ENCODE results near the gene CASQ2. TPM values are rescaled to one million over a fixed set of nuclear protein-coding genes. Genes with fewer than 3 reads are reported as not detected.
A peak's percentile ranks its signal among the peaks of the same experiment; 100 is the strongest.

CASQ2 gene
- total RNA-seq, 1 donor from 2014 or later: not detected

DNA sequence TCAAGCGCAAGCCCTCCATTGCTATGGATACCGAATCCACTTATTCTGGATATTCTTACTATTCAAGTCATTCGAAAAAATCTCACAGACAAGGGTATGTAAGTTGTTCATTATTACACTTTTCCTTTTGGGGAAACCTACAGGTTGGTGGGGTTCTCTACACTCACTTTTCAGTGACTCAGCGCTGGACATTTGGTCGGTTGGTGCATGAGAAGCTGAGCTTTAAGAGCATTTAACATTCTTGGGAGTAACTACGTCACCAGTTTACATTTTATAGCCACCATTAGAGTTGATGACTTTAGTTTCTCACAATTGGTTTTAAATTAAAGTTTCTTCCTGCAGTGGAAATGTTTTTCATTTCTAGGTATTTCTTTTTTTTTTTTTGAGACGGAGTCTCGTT is 117.1 kb downstream of the CASQ2 start:
- Histone ChIP-seq H3K36me3 (no peaks in the 10 kb centered on the region), H3K4me3 (no peak overlapping the region), H3K27me3 (peaks cover 9% of the 10 kb centered on the region), H3K9me3 (ENCODE audit: low read depth) (no peaks in the 10 kb centered on the region), H4K20me1 (ENCODE audit: low read depth) (peaks cover 32% of the 10 kb centered on the region), H3K4me1 (peaks cover 40% of the 10 kb centered on the region), H3K27ac (no peak overlapping the region), H2AFZ (replicated peaks) (no peak overlapping the region), H3K79me2 (ENCODE audit: low read depth) (peaks cover 12% of the 10 kb centered on the region), H3F3A (ENCODE audit: low read depth) (peaks cover 11% of the 10 kb centered on the region), H3K9ac (no peak overlapping the region), H3K4me2 (no peak overlapping the region)
- Mint-ChIP-seq H3K27ac (no peak overlapping the region), H3K36me3 (peaks cover 5% of the 10 kb centered on the region), H3K4me1 (peaks cover 25% of the 10 kb centered on the region), H3K27me3 (ENCODE audit: insufficient read depth, low read depth) (no peaks in the 10 kb centered on the region), H3K9me3 (no peaks in the 10 kb centered on the region), H3K4me3 (no peak overlapping the region)
- TF ChIP-seq, protein P1, sequence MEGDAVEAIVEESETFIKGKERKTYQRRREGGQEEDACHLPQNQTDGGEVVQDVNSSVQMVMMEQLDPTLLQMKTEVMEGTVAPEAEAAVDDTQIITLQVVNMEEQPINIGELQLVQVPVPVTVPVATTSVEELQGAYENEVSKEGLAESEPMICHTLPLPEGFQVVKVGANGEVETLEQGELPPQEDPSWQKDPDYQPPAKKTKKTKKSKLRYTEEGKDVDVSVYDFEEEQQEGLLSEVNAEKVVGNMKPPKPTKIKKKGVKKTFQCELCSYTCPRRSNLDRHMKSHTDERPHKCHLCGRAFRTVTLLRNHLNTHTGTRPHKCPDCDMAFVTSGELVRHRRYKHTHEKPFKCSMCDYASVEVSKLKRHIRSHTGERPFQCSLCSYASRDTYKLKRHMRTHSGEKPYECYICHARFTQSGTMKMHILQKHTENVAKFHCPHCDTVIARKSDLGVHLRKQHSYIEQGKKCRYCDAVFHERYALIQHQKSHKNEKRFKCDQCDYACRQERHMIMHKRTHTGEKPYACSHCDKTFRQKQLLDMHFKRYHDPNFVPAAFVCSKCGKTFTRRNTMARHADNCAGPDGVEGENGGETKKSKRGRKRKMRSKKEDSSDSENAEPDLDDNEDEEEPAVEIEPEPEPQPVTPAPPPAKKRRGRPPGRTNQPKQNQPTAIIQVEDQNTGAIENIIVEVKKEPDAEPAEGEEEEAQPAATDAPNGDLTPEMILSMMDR (IDR thresholded peaks at IDR 0.05): no peak
- TF ChIP-seq EZH2 (IDR thresholded peaks at IDR 0.05) (no peak), EZH2phosphoT487 (IDR thresholded peaks at IDR 0.05) (no peak)
- DNase-seq (ENCODE audit: low spot score): no peak

DNA sequence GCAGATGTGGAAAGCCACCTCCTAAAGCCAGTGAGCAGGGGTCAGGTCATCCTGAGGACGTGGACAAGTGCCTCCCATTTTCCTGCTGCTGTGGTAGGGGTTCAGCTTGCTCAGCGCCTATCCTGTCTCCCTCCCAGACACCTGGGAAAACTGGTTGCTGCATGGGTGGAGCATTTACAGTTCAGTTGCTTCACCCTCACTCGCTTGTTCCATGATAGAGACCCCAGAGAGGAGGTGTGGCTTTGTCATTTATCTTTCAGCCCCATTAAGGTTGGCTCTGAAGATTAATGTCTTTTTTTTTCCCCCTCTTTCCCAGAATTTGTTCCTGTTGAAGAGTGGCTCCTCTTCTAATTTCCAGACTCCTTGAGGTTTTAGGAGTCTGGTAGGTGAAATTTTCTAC is 117.6 kb downstream of the CASQ2 start:
- H3K9me3 Mint-ChIP-seq: no peaks in the 10 kb centered on the region
- H3K27me3 Mint-ChIP-seq (ENCODE audit: insufficient read depth, low read depth): no peaks in the 10 kb centered on the region

More for the DNA sequence above, 117.6 kb downstream of the CASQ2 start:
- H2AFZ ChIP-seq (replicated peaks): no peak overlapping the region
- Mint-ChIP-seq H3K36me3 (peaks cover 5% of the 10 kb centered on the region), H3K27ac (no peak overlapping the region), H3K4me1 (peaks cover 25% of the 10 kb centered on the region), H3K4me3 (no peak overlapping the region)
- H3K27ac ChIP-seq: no peak overlapping the region
- H3K9me3 ChIP-seq (ENCODE audit: low read depth): no peaks in the 10 kb centered on the region
- H4K20me1 ChIP-seq (ENCODE audit: low read depth): peaks cover 33% of the 10 kb centered on the region
- no peak for DNase-seq (ENCODE audit: low spot score)
- peak overlapping the region; percentile 28 for H3K4me2 ChIP-seq
- H3K4me3 ChIP-seq: no peak overlapping the region
- peaks cover 14% of the 10 kb centered on the region for H3K79me2 ChIP-seq (ENCODE audit: low read depth)
- H3K27me3 ChIP-seq: peaks cover 9% of the 10 kb centered on the region
- TF ChIP-seq EZH2phosphoT487 (IDR thresholded peaks at IDR 0.05) (no peak), EZH2 (IDR thresholded peaks at IDR 0.05) (no peak)
- TF ChIP-seq, protein P1 (IDR thresholded peaks at IDR 0.05): no peak
- H3K36me3 ChIP-seq: no peaks in the 10 kb centered on the region
- peaks cover 11% of the 10 kb centered on the region for H3F3A ChIP-seq (ENCODE audit: low read depth)
- H3K9ac ChIP-seq: no peak overlapping the region
- H3K4me1 ChIP-seq: peaks cover 40% of the 10 kb centered on the region

Other genes with a start within 250 kb of the CASQ2 start
- 8.0 and 8.5 TPM in 2 replicates for gene VANGL1, start 126.7 kb downstream of the CASQ2 start, total RNA-seq (ENCODE audit: low replicate concordance)
- gene NHLH2, start 72.4 kb upstream of the CASQ2 start, total RNA-seq (ENCODE audit: low replicate concordance): 0.17 and 0.56 TPM in 2 replicates
- 0.62 and 1.9 TPM in 2 replicates for gene SLC22A15, start 207.8 kb upstream of the CASQ2 start, total RNA-seq (ENCODE audit: low replicate concordance)